HFF-Myc (cell line): ENCODE results near the gene LMAN1L.

Experiments
- DNase-seq: peaks from one replicate; pipeline ENCODE4 v3.0.0-alpha.2; 2011; ENCODE audit warnings: low read depth; ENCODE audit errors: extremely low read depth
- H3K4me3 ChIP-seq: replicated peaks from 2 replicates; pipeline ENCODE4 v1.5.1; 2011; ENCODE audit warnings: low read depth, mild to moderate bottlenecking, control low read depth, low read length
- TF ChIP-seq, protein P1 (sequence below): IDR thresholded peaks from 2 replicates; pipeline ENCODE4 v1.5.1; 2012; ENCODE audit warnings: mild to moderate bottlenecking, low read depth, low read length, control low read depth; ENCODE audit errors: missing control alignments

LMAN1L gene

DNA sequence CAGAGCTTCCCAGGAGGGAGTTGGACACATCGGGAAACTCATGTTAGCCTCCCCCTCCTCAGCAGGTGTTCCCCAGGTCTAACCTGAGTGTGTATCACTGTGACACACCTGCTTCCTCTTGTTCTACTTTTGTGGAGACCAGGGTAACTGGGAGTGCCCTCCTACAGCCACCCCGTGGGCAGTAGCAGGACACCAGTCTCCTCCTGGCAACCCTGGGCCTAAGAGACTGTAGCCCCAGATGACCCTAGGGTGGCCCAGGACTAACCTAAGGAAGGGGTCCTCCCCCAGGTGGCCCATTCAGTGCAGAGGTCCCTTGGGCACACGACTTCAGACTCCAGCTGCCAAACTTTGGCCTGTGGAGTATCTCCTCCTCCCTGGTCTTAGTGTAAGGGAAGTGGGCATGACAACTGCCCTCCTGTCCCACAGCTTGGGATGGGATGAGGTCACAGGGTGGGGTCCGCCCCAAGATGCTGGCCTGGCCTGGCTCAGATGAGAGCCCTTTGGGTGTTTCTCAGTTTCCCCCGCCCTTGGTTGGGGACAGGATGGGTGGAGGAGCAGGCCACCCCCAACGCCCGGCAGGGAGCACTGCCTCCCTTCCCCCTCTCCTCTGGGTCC is 26.0 kb upstream of the LMAN1L start:
- no peak for DNase-seq
- TF ChIP-seq, protein P1, sequence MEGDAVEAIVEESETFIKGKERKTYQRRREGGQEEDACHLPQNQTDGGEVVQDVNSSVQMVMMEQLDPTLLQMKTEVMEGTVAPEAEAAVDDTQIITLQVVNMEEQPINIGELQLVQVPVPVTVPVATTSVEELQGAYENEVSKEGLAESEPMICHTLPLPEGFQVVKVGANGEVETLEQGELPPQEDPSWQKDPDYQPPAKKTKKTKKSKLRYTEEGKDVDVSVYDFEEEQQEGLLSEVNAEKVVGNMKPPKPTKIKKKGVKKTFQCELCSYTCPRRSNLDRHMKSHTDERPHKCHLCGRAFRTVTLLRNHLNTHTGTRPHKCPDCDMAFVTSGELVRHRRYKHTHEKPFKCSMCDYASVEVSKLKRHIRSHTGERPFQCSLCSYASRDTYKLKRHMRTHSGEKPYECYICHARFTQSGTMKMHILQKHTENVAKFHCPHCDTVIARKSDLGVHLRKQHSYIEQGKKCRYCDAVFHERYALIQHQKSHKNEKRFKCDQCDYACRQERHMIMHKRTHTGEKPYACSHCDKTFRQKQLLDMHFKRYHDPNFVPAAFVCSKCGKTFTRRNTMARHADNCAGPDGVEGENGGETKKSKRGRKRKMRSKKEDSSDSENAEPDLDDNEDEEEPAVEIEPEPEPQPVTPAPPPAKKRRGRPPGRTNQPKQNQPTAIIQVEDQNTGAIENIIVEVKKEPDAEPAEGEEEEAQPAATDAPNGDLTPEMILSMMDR = no peak
- H3K4me3 ChIP-seq = no peak overlapping the region

DNA sequence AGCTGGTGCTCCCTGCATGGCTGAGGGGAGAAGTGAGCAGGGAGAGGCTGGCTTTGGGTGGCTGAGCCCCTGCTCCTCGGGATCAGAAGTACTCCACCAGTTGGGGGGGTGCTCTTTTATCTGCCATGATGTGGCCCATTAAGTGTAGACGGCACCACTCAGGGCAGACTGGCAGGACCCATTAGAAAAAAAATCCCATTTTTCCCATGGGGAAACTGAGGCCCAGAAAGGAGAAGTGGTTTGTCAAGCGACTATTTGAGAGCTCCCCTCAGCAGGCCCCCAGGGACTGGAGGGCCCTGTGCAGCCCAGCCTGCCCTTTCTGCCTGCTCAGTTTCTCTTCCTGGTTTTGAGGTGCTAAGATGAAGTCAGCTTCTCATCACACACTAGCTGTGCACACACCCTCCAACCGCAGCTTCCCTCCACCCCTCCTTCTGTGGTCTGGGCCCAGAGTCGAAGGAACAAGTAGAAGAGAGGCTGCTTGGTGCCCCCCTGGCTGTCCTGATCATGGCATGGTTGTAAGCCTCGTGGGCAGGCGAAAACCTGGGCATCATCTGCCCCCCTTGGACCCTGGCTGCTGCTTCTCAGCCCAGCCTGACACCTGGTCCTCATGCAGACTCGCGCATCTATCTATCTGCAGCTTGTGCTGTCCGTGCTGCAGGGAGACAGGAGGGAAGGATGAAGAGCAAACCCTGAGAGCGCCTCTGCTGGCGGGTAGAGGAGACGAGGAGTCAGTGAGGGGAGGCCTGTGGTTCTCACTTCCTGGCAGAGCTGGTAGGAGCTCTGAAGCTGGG is 25.2 kb upstream of the LMAN1L start:
- no peak overlapping the region for H3K4me3 ChIP-seq
- DNase-seq = peak; percentile 52
- TF ChIP-seq, protein P1 = peak; percentile 71

DNA sequence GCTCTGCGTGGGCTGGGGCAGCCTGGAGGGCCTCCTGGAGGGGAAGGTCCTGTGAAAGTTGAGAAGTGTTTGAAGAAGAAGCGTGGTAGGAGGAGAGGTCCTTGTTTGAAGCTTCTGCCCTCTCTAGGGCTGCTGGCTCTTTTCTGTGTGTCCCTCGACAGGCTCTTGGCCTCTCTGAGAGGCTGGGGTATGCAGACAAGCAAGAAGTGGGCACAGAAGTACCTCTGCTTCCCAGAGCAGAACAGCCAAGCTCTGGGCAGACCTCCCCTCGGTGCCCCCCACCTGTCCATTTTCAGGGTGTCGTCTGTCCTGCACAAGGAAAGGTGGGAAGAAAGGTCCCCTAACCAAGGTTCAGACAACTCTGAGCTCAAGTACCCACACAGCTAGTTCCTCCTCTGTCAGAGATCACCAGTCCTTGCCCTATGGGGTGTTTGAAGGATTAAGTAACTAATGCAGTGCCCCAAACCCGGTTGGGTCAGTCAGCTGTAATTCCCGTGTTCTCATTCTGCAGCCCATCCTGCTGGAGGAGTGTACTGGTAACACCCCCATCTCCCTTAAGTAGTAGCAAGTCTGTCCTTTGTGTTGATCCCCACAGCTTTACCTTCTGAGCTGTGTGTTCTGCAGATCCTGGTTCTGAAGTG is 24.5 kb upstream of the LMAN1L start:
- TF ChIP-seq, protein P1 = no peak
- no peak overlapping the region for H3K4me3 ChIP-seq
- DNase-seq = no peak

DNA sequence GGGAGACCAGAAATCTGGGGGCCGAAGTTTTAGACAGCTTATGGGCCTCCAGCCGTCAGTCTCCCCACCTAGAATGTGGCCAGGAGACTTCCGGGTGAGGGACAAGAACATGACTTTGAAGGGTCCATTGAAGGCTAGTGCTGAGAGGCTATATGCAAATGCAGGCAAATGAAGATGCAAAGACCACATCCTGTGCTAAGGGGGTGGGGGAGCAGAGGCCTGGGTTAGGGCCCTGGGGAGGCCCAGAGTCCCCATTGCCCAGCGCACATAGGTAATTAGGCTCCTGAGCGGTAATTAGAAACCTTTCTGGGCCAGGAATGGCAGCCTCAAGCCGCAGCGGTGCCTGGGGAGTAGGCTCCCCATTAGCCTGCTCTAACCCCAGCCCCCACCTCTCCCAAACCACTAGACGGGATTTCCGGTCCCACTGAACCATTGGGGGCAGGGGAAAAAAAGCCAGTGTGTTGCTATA is 23.9 kb upstream of the LMAN1L start:
- no peak for DNase-seq
- TF ChIP-seq, protein P1 = no peak
- H3K4me3 ChIP-seq = no peak overlapping the region

DNA sequence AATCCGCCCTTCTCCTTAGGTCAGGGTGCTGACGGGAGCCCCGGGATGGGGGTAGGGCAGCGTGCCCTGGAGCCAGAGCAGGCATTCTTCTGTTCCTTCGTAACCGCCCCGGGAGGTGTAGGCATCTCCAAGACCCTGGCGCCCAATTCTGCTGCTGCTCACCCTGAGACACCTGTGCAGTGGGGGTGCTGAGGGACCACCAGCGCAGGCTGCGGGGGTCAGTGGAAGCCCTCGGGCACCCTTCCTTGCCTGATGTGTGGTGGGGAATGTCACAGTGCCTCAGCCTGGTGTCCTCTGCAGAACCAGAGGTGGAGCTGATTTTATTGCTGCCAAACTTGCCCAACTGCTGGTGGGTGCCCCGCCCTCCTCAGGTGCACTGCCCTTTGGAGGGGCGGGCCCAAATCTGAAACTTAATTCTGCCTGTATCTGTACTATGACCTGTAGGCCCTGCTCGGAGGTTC is 23.4 kb upstream of the LMAN1L start:
- TF ChIP-seq, protein P1 = no peak
- no peak for DNase-seq
- H3K4me3 ChIP-seq = no peak overlapping the region

DNA sequence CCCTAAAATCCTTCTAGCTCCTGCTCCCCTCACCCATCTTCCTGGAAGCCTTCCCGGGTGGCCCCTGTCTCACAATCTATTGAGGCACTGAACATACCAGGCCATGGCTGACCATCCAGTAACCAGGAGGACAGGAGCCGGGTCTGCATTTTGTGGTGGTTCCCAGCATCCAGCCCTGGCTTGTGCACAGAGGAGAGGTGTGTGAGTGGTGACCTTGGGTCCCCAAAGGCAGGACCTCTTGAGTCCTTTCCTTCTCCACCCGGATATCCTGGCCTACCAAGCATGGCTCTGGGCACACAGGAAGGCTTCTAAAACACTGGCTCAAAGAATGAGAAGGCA is 22.9 kb upstream of the LMAN1L start:
- TF ChIP-seq, protein P1 = no peak

More for the DNA sequence above, 22.9 kb upstream of the LMAN1L start:
- no peak overlapping the region for H3K4me3 ChIP-seq
- no peak for DNase-seq
